Psoas muscle (tissue), 8 donors: ENCODE results near the gene LPP. TPM values are rescaled to one million over a fixed set of nuclear protein-coding genes. Genes with fewer than 3 reads are reported as not detected.

Source experiments
- ATAC-seq, 4 donors: fragments of 200-7000 bp; cut with Tn5 transposase; one replicate each; pipeline ENCODE4 v1.9.1; 2020; ENCODE audit warnings: moderate library complexity in 3 of 4, mild to moderate bottlenecking in 2 of 4
- DNase-seq, 2 donors: peaks; one replicate each; pipeline ENCODE4 v3.0.0-alpha.2; 2020
- H3K27ac ChIP-seq: fragments of 200-600 bp; one replicate; pipeline ENCODE4 v1.8.0; 2022
- H3K27me3 ChIP-seq, 3 donors: fragments of 200-600 bp in 1 of 3; one replicate each; pipeline versions ENCODE4 v1.6.1 to v1.8.0; 2013 to 2022; ENCODE audit warnings: low read length in 2 of 3, mild to moderate bottlenecking in 2 of 3, moderate library complexity in 1 of 3; ENCODE audit not compliant: insufficient read depth in 3 of 3
- H3K36me3 ChIP-seq, 2 donors: fragments of 200-600 bp in 1 of 2; one replicate each; pipeline versions ENCODE4 v1.6.1 to v1.8.0; 2013 to 2022; ENCODE audit warnings: low read depth in 1 of 2, mild to moderate bottlenecking in 1 of 2, moderate library complexity in 1 of 2; ENCODE audit not compliant: insufficient read depth in 1 of 2
- H3K4me1 ChIP-seq: fragments of 200-600 bp; one replicate; pipeline ENCODE4 v1.8.0; 2022
- H3K4me3 ChIP-seq: fragments of 200-600 bp; one replicate; pipeline ENCODE4 v1.8.0; 2022; ENCODE audit warnings: mild to moderate bottlenecking
- H3K9me3 ChIP-seq: fragments of 200-600 bp; one replicate; pipeline ENCODE4 v1.8.0; 2022
- CTCF ChIP-seq: fragments of 200-600 bp; IDR thresholded peaks from one replicate; pipeline ENCODE4 v1.8.0; 2022; ENCODE audit warnings: antibody characterized with exemption
- WGBS, 3 donors: extraction: QIAGEN DNeasy Blood & Tissue Kit; methylation state at CpG; one replicate each; pipeline versions ENCODE4 v1.1.6 to v1.1.7; 2013; 5-methylcytosine and 5-hydroxymethylcytosine counted together
- intact Hi-C, 2 donors: fragments of 100-400 bp; cut with DNase I; formaldehyde crosslinking; loops; one replicate each; pipeline versions ENCODE4 v1.11.0 to v1.14.2; 2022
- polyA plus RNA-seq, 3 donors: library from polyadenylated mRNA; stranded (reverse); fragments of 200-250 nt; gene quantifications; one replicate each; pipeline ENCODE4 v1.2.3, GENCODE V29; 2013
- total RNA-seq, 4 donors: library from RNA; stranded (reverse); fragmentation: NEBNext Ultra II Directional in 2 of 4; extraction: Animal tissue kit (Norgen Biotek cat#: 25700) in 2 of 4; gene quantifications; one replicate each; pipeline versions ENCODE4 v1.2.1 to v1.2.4, GENCODE V29; 2021 to 2023
- donor health status: healthy with polysubstance abuse.
- donor health status: DM: no; HTN: no; CAD: no; lungs with moderate emphysema.
- donor health status: Bipolar disorder and iron deficiency.
- donor health status: healthy.
- donor health status: DM: yes; HTN: yes; CAD: no.
- donor health status: DM: no; HTN: no; CAD: no.
- donor health status: DM: no; HTN: no; CAD: no.
- donor health status: DM: yes; HTN: yes; CAD: no.

LPP gene
- total and polyA plus RNA-seq, 7 donors, result 2.6 to 80.3 (median 42.8) TPM

GRCh38 chr3:188861842-188862744 lies 708.1 kb downstream of the LPP start:
- WGBS, 3 donors, result 64 to 74% (median 68%) methylated on average over 5 of the region's 5 CpGs
- intact Hi-C loops, result no loop called here
- Histone ChIP-seq H3K36me3 (peaks cover 3 to 12% of the 10 kb centered on the region in 2 donors), H3K9me3 (no peaks in the 10 kb centered on the region), H3K27me3 (no peaks in the 10 kb centered on the region), H3K27ac (no peak overlapping the region), H3K4me1 (peaks cover 21% of the 10 kb centered on the region), H3K4me3 (no peak overlapping the region)
- DNase-seq (no peak), ATAC-seq (peak in 1 of 4 donors; percentile 46)
- no peak for TF ChIP-seq CTCF

GRCh38 chr3:188863999-188864406 lies 710.0 kb downstream of the LPP start:
- H3K36me3 ChIP-seq, result peaks cover 3 to 12% of the 10 kb centered on the region in 2 donors
- H3K4me3 ChIP-seq, result no peak overlapping the region
- intact Hi-C loops, result no loop called here
- 33 to 49% (median 36%) methylated on average over 3 of the region's 3 CpGs for WGBS, 3 donors
- ATAC-seq (no peak), DNase-seq (no peak)
- H3K9me3 ChIP-seq, result no peaks in the 10 kb centered on the region
- no peak for TF ChIP-seq CTCF
- H3K27me3 ChIP-seq, result no peaks in the 10 kb centered on the region
- no peak overlapping the region for H3K27ac ChIP-seq
- H3K4me1 ChIP-seq, result peaks cover 35% of the 10 kb centered on the region

- ATAC-seq (no peak), DNase-seq (no peak)
- Histone ChIP-seq H3K9me3 (no peaks in the 10 kb centered on the region), H3K4me1 (peaks cover 27% of the 10 kb centered on the region), H3K4me3 (no peak overlapping the region), H3K27ac (no peak overlapping the region), H3K27me3 (no peaks in the 10 kb centered on the region), H3K36me3 (peaks cover 3 to 19% of the 10 kb centered on the region in 2 donors)
- 70 to 91% (median 73%) methylated on average over 4 of the region's 4 CpGs for WGBS, 3 donors
- no peak for TF ChIP-seq CTCF
- intact Hi-C loops, result no loop called here
Observed at GRCh38 chr3:188867691-188868265, 713.8 kb downstream of the LPP start.

GRCh38 chr3:188868803-188869202 lies 714.8 kb downstream of the LPP start:
- Histone ChIP-seq H3K36me3 (peaks cover 3 to 29% of the 10 kb centered on the region in 2 donors), H3K4me3 (no peak overlapping the region), H3K27ac (no peak overlapping the region), H3K27me3 (no peaks in the 10 kb centered on the region), H3K9me3 (no peaks in the 10 kb centered on the region), H3K4me1 (peaks cover 21% of the 10 kb centered on the region)
- ATAC-seq (peak in 2 of 4 donors; percentile 63 to 71), DNase-seq (no peak)
- WGBS, 3 donors, result 74 to 91% (median 80%) methylated on average over 1 of the region's 1 CpG
- TF ChIP-seq CTCF, result no peak
- intact Hi-C loops, result no loop called here
